PC-3 (cell line): Measurements from ENCODE around the gene NPAS2.

Experiments
- CTCF ChIP-seq: fragments of 300-600 bp; sonication (generic); conservative IDR thresholded peaks from 2 replicates; pipeline ENCODE4 v1.5.1; 2017; ENCODE audit warnings: antibody characterized with exemption, low read depth, mild to moderate bottlenecking, low read length
- EZH2 ChIP-seq: fragments of 300-600 bp; sonication (generic); IDR thresholded peaks from one replicate; pipeline ENCODE4 v1.6.1; 2017; ENCODE audit warnings: antibody characterized with exemption, mild to moderate bottlenecking, low read length; ENCODE audit not compliant: unreplicated experiment
- EZH2phosphoT487 ChIP-seq: fragments of 300-600 bp; sonication (generic); IDR thresholded peaks from 2 replicates; pipeline ENCODE4 v1.6.1; 2018; ENCODE audit warnings: mild to moderate bottlenecking, antibody characterized with exemption, low read length, borderline replicate concordance

GRCh38 chr2:100974712-100975520 lies 155.0 kb downstream of the NPAS2 start:
- no peak for TF ChIP-seq CTCF
- TF ChIP-seq EZH2, result no peak
- TF ChIP-seq EZH2phosphoT487, result no peak
